ENCODE data around the gene OSBPL6. TPM values are rescaled to one million over a fixed set of nuclear protein-coding genes. Genes with fewer than 3 reads are reported as not detected.

Gene OSBPL6
- total RNA-seq, 1 experiment from 2014 or later = 4.6 TPM

- H3K14ac ChIP-seq (ENCODE audit: insufficient read depth, low read length) = no peak overlapping the region
- no peak for TF ChIP-seq CTCF (conservative IDR thresholded peaks at IDR 0.05)
- no peak overlapping the region for H3K18ac ChIP-seq (ENCODE audit: insufficient read length, low read depth, low read length)
- no peak overlapping the region for H2BK5ac ChIP-seq (ENCODE audit: insufficient read length, low read length)
- no CpG with 5 or more reads among the region's 7 CpGs for WGBS (ENCODE audit: extremely low coverage, insufficient read length, low lambda C conversion rate)
- H3K27me3 ChIP-seq (ENCODE audit: insufficient read depth, low read length) = no peaks in the 10 kb centered on the region
- no peak overlapping the region for H3T11ph ChIP-seq (ENCODE audit: low read length)
- H3K23ac ChIP-seq (ENCODE audit: insufficient read length, low read depth, low read length) = no peak overlapping the region
- no peak overlapping the region for H3K9ac ChIP-seq (ENCODE audit: extremely low read depth, insufficient read length, low read length)
- H3K23me2 ChIP-seq (ENCODE audit: insufficient read length, low read depth, low read length, poor library complexity, severe bottlenecking) = no peaks in the 10 kb centered on the region
- no peak overlapping the region for H4K5ac ChIP-seq (ENCODE audit: insufficient read length, low read depth, low read length)
- Mint-ChIP-seq H3K27ac (peak overlapping the region in 1 of 3 experiments; percentile 26; a peak in 3 of 7 replicates), H3K4me3 (no peak overlapping the region), H3K4me1 (peaks cover 7 to 14% of the 10 kb centered on the region in 2 experiments), H3K36me3 (ENCODE audit: insufficient read depth in 1 of 3, low read depth in 3 of 3) (no peaks in the 10 kb centered on the region), H3K9me3 (no peaks in the 10 kb centered on the region), H3K27me3 (ENCODE audit: low read depth) (no peaks in the 10 kb centered on the region)
- H3K27ac ChIP-seq (ENCODE audit: insufficient read length, low read depth, low read length) = no peak overlapping the region
- no peak overlapping the region for H2BK120ac ChIP-seq (ENCODE audit: low read depth, low read length, poor library complexity, severe bottlenecking)
- no peaks in the 10 kb centered on the region for H3K79me1 ChIP-seq (ENCODE audit: insufficient read depth, low read depth, low read length, poor library complexity, severe bottlenecking)
- no peak overlapping the region for H3K4me2 ChIP-seq (ENCODE audit: insufficient read depth, insufficient read length, low read length)
- no peak overlapping the region for H3K56ac ChIP-seq (ENCODE audit: insufficient read length, low read depth, low read length)
- no peak overlapping the region for H2BK15ac ChIP-seq (ENCODE audit: low read depth, low read length)
- H2AK5ac ChIP-seq (ENCODE audit: insufficient read length, low read length) = no peak overlapping the region
- no peak overlapping the region for H2AFZ ChIP-seq (ENCODE audit: low read length)
- no peak for DNase-seq
- no peak overlapping the region for H2BK12ac ChIP-seq (ENCODE audit: insufficient read length, low read depth, low read length)
- no peaks in the 10 kb centered on the region for H3K79me2 ChIP-seq (ENCODE audit: insufficient read depth, low read length)
- H4K91ac ChIP-seq (ENCODE audit: insufficient read length, low read depth, low read length) = no peak overlapping the region
- H4K8ac ChIP-seq (replicated peaks; ENCODE audit: insufficient read length, low read depth, low read length) = no peak overlapping the region
- no peak overlapping the region for H2BK20ac ChIP-seq (ENCODE audit: low read depth, low read length, poor library complexity, severe bottlenecking)
- H4K20me1 ChIP-seq (ENCODE audit: control insufficient read depth, insufficient read depth, insufficient read length) = no peaks in the 10 kb centered on the region
- H3K4me1 ChIP-seq (ENCODE audit: insufficient read depth, low read length) = no peaks in the 10 kb centered on the region
- H3K9me3 ChIP-seq (ENCODE audit: control insufficient read depth, low read depth, low read length) = no peaks in the 10 kb centered on the region
- no peak overlapping the region for H3K4ac ChIP-seq (ENCODE audit: low read depth, low read length)
Observed at GRCh38 chr2:178388287-178388686, 194.0 kb downstream of the OSBPL6 start.

Measured in H9 (cell line).